ENCODE measurements around the gene SSNA1.

GRCh38 chr9:137224830-137225694, 36.6 kb downstream of the SSNA1 start, which contains the start of gene CYSRT1:
- TF ChIP-seq TCF12 (IDR thresholded peaks at IDR 0.05; ENCODE audit: low read depth) (no peak), TAF1 (IDR thresholded peaks at IDR 0.05; ENCODE audit: low read depth) (no peak), EGR1 (IDR thresholded peaks at IDR 0.05) (no peak), YY1 (IDR thresholded peaks at IDR 0.05; ENCODE audit: low read depth) (no peak), FOXM1 (IDR thresholded peaks at IDR 0.05; ENCODE audit: borderline replicate concordance, low read depth) (no peak), CEBPB (IDR thresholded peaks at IDR 0.05) (no peak), REST (IDR thresholded peaks at IDR 0.05; ENCODE audit: low read depth) (no peak)

Measured in Ishikawa (cell line).